Measurements from ENCODE around the gene ATP10A. TPM values are rescaled to one million over a fixed set of nuclear protein-coding genes. Genes with fewer than 3 reads are reported as not detected.

ATP10A gene
- total and polyA plus RNA-seq, 2 of the 8 experiments (the other 6 are each of a cell fraction or from before 2014, with no cell fraction given), result 2.0 to 2.8 TPM

- TF ChIP-seq CHD2 (IDR thresholded peaks at IDR 0.05; ENCODE audit: low read length) (no peak), GTF2F1 (IDR thresholded peaks at IDR 0.05; ENCODE audit: borderline replicate concordance, low read depth, low read length) (no peak), JUND (IDR thresholded peaks at IDR 0.05; ENCODE audit: low read length) (no peak), HDAC2 (IDR thresholded peaks at IDR 0.05; ENCODE audit: borderline replicate concordance in 1 of 2, low read depth in 2 of 2, low read length in 2 of 2) (no peak), HDAC6 (IDR thresholded peaks at IDR 0.05; ENCODE audit: low read depth, low read length) (no peak)
Measured at GRCh38 chr15:25688166-25688565, 175.0 kb downstream of the ATP10A start (continued).

Measured in H1 (cell line).